ENCODE measurements around the gene KLRK1.
"Not testable (repeated sequence)": the region's sequence is repeated elsewhere in the genome, so short reads cannot be mapped to it uniquely, and the experiment has no call there.

Gene KLRK1

GRCh38 chr12:10405294-10405693, 15.5 kb upstream of the KLRK1 start:
- H3K4me3 ChIP-seq (ENCODE audit: low read depth, low read length), result no peak overlapping the region
- TF ChIP-seq CTCF (IDR thresholded peaks at IDR 0.05; ENCODE audit: insufficient read depth, low read depth, low read length, missing control alignments), result no peak

GRCh38 chr12:10404798-10405197, 15.0 kb upstream of the KLRK1 start:
- DNase-seq (ENCODE audit: low read depth), result no peak
- no peak for TF ChIP-seq CTCF (IDR thresholded peaks at IDR 0.05; ENCODE audit: insufficient read depth, low read depth, low read length, missing control alignments)
- no peak overlapping the region for H3K4me3 ChIP-seq (ENCODE audit: low read depth, low read length)

More at GRCh38 chr12:10405294-10405693, 15.5 kb upstream of the KLRK1 start:
- no peak for DNase-seq (ENCODE audit: low read depth)

GRCh38 chr12:10400829-10401228, 11.0 kb upstream of the KLRK1 start:
- TF ChIP-seq CTCF (IDR thresholded peaks at IDR 0.05; ENCODE audit: insufficient read depth, low read depth, low read length, missing control alignments), result no peak
- no peak overlapping the region for H3K4me3 ChIP-seq (ENCODE audit: low read depth, low read length)
- no peak for DNase-seq (ENCODE audit: low read depth)

GRCh38 chr12:10398168-10398567, 8.3 kb upstream of the KLRK1 start:
- no peak for DNase-seq (ENCODE audit: low read depth)
- no peak overlapping the region for H3K4me3 ChIP-seq (ENCODE audit: low read depth, low read length)
- TF ChIP-seq CTCF (IDR thresholded peaks at IDR 0.05; ENCODE audit: insufficient read depth, low read depth, low read length, missing control alignments), result no peak

- no peak overlapping the region for H3K4me3 ChIP-seq (ENCODE audit: low read depth, low read length)
- peak; percentile 28 for DNase-seq (ENCODE audit: low read depth)
- no peak for TF ChIP-seq CTCF (IDR thresholded peaks at IDR 0.05; ENCODE audit: insufficient read depth, low read depth, low read length, missing control alignments)
Measured at GRCh38 chr12:10397296-10397695, 7.5 kb upstream of the KLRK1 start.

GRCh38 chr12:10396176-10396575, 6.3 kb upstream of the KLRK1 start:
- not testable (repeated sequence) for DNase-seq (ENCODE audit: low read depth); H3K4me3 ChIP-seq (ENCODE audit: low read depth, low read length)

GRCh38 chr12:10395390-10395998, 5.7 kb upstream of the KLRK1 start:
- DNase-seq (ENCODE audit: low read depth), result peak; percentile 70
- no peak for TF ChIP-seq CTCF (IDR thresholded peaks at IDR 0.05; ENCODE audit: insufficient read depth, low read depth, low read length, missing control alignments)
- no peak overlapping the region for H3K4me3 ChIP-seq (ENCODE audit: low read depth, low read length)

- not testable (repeated sequence) for H3K4me3 ChIP-seq (ENCODE audit: low read depth, low read length); DNase-seq (ENCODE audit: low read depth)
Measured at GRCh38 chr12:10394531-10395152, 4.8 kb upstream of the KLRK1 start.

Data from GM12865 (cell line).